GM23248 (cell line): ENCODE data around the gene CPSF2.

Source experiments
- EZH2 ChIP-seq: fragments of 200-600 bp; sonication (generic); IDR thresholded peaks from 2 replicates; pipeline ENCODE4 v1.6.1; 2018; ENCODE audit warnings: antibody characterized with exemption, mild to moderate bottlenecking; ENCODE audit not compliant: insufficient read depth, poor library complexity, severe bottlenecking
- EZH2phosphoT487 ChIP-seq: fragments of 200-600 bp; sonication (generic); IDR thresholded peaks from 2 replicates; pipeline ENCODE4 v1.6.1; 2018; ENCODE audit warnings: antibody characterized with exemption, moderate library complexity, mild to moderate bottlenecking, low read depth; ENCODE audit not compliant: insufficient read depth

DNA sequence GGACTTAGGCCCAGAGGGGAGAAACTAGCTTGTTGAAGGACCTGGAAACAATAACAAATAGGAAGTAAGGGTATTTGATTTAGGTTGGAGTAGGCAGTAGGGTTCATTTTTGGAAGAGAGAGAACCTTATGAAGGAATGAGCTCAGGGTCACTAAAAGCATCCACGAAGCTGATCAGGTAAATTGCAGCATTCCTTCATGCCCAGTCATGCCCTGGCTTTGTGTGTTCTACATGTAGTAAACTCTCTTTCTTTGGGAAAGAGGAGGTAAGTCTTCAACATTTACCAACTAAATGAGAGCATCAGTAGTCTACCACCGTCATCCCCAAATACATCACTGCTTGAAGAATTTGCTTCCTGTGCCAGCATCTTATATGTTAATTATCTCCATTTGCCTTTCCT lies 54.7 kb downstream of the CPSF2 start:
- TF ChIP-seq EZH2phosphoT487 (no peak), EZH2 (no peak)
